Measurements from ENCODE around the gene CASP9. TPM values are rescaled to one million over a fixed set of nuclear protein-coding genes. Genes with fewer than 3 reads are reported as not detected.
"Not testable (repeated sequence)": the region's sequence is repeated elsewhere in the genome, so short reads cannot be mapped to it uniquely, and the experiment has no call there.

The CASP9 gene
- total RNA-seq, 2 experiments from 2014 or later = 6.3 to 6.5 TPM

DNA sequence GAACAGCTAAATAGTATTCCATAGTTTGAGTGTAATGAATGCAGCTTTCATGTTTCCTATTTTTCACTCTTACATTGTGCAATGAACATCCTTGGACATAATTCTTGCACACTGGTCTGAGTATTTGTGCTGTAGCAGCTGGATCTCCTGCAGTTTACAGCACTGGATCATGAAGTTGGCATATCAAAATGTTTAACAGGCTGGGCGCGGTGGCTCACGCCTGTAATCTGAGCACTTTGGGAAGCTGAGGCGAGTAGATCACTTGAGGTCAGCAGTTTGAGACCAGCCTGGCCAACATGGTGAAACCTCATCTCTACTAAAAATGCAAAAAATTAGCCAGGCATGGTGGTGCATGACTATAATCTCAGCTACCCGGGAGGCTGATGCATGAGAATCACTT lies 52.9 kb downstream of the CASP9 start:
- H3K27me3 Mint-ChIP-seq (ENCODE audit: low read depth); H3K9me3 Mint-ChIP-seq; CTCF ChIA-PET; H3K4me1 Mint-ChIP-seq (ENCODE audit: low read depth); H3K36me3 Mint-ChIP-seq (ENCODE audit: low read depth); H3K27ac Mint-ChIP-seq; H3K4me3 Mint-ChIP-seq; intact Hi-C loops (cut with micrococcal nuclease); DNase-seq: not testable (repeated sequence)

DNA sequence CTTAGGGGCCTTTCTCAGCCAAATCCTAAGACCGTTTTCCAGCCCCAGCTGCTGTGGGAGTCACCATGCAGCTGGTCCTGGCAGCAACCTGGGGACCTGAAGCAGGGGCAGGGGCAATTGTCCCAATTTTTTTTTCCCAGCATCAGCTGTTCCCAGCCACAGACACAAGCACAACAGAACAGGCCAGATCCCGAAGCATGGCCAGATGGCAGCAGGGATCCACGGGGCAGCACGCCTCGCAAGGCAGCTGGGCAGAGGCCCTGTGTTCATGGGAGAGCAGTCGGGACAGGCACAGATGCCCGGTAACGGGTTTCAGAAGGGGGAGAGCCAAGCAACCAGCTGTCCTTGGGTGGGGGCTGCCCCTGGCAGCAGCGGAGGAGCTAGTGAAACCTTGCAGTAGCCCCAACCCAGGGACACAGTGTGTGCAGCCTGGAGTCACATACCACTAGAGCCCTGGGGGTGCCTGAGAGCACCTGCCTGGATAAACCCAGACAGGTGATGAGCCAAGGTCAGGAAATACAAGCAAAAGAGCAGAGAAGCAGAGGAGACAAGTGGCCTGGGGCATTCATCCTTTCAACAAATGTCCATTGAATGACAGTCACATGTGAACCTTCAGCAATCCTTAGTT lies 54.1 kb downstream of the CASP9 start:
- H3K4me3 Mint-ChIP-seq; H3K27me3 Mint-ChIP-seq (ENCODE audit: low read depth); intact Hi-C loops (cut with micrococcal nuclease); H3K9me3 Mint-ChIP-seq; H3K27ac Mint-ChIP-seq; DNase-seq; H3K4me1 Mint-ChIP-seq (ENCODE audit: low read depth); H3K36me3 Mint-ChIP-seq (ENCODE audit: low read depth): not testable (repeated sequence)
- CTCF ChIA-PET = interaction anchor here (0.6 kb wide), 1 partner anchor 145 kb away, joined by 3 read pairs; no protein-coding TSS in a partner anchor

DNA sequence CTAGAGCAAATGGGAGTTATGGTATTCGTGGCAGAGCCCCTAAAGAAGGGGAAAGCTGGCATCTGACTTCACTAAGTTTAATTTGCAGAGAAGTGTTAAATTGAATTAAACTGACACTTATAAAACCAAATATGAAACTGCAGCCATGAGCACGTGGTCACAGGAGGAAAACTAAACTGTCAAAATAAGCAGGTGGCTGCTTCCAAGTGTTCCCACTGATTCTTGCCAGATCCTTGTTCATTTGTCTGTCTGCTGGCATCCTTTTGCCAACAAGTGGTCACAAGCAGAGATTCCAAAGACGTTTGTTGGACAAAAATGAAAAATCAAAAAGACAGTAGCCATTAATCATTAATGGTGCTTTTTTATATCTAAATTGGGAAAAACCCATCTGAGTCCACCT lies 54.7 kb downstream of the CASP9 start:
- H3K4me3 Mint-ChIP-seq = no peak overlapping the region
- CTCF ChIA-PET = no interaction called here
- intact Hi-C loops (cut with micrococcal nuclease) = no loop called here
- no peak overlapping the region for H3K27ac Mint-ChIP-seq
- H3K36me3 Mint-ChIP-seq (ENCODE audit: low read depth) = no peaks in the 10 kb centered on the region
- no peaks in the 10 kb centered on the region for H3K27me3 Mint-ChIP-seq (ENCODE audit: low read depth)
- no peak for DNase-seq
- H3K9me3 Mint-ChIP-seq = no peaks in the 10 kb centered on the region
- H3K4me1 Mint-ChIP-seq (ENCODE audit: low read depth) = no peaks in the 10 kb centered on the region

DNA sequence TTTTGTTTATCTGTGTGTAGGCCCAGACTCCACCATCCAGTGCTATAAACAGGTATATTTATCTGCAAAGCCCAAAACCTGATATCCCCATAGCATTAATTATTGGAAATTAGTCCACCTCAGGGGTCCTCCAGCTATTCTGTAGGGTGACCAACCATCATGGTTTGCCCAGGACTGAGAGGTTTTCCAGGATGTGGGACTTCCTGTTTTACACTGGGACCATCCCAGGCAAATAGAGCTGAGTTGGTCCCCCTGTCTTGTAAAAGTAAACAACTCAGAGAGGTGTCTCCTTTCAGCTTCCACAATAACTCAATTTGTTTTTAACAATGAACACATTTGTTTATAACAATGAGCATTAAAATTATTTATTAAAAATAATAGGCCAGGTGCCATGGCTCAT lies 55.9 kb downstream of the CASP9 start:
- Mint-ChIP-seq H3K9me3 (no peaks in the 10 kb centered on the region), H3K27me3 (ENCODE audit: low read depth) (no peaks in the 10 kb centered on the region), H3K36me3 (ENCODE audit: low read depth) (no peaks in the 10 kb centered on the region), H3K4me3 (no peak overlapping the region), H3K4me1 (ENCODE audit: low read depth) (no peaks in the 10 kb centered on the region), H3K27ac (no peak overlapping the region)
- CTCF ChIA-PET = no interaction called here
- intact Hi-C loops (cut with micrococcal nuclease) = no loop called here
- DNase-seq = no peak

DNA sequence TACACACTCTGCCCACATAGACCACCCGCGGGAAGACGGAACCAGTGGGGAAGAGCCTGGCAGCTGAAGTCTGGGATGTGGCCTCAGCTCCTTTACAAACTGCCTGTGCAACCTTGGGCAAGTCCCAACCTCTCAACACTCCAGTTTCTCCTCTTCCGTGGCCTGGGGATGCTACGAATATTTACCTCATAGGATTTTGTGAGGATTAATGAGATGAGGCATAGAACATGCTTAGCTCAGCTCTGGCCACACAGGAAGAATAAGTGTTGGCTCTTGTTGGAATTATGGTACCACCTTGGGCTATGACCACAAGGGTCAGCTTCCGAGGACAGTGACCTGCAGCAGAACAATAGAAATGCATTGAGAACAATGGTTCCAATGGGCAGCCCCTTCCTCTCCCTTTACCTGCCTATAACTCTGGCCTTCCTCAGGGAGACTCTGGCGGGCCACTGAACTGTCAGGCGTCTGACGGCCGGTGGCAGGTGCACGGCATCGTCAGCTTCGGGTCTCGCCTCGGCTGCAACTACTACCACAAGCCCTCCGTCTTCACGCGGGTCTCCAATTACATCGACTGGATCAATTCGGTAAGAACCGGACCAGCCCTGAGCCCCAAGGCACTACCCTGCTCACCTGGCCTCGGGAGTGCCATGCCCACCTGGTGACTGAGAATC lies 56.9 kb downstream of the CASP9 start:
- H3K4me1 Mint-ChIP-seq (ENCODE audit: low read depth); H3K4me3 Mint-ChIP-seq; CTCF ChIA-PET; H3K9me3 Mint-ChIP-seq; H3K27me3 Mint-ChIP-seq (ENCODE audit: low read depth); H3K36me3 Mint-ChIP-seq (ENCODE audit: low read depth); DNase-seq; intact Hi-C loops (cut with micrococcal nuclease); H3K27ac Mint-ChIP-seq: not testable (repeated sequence)

DNA sequence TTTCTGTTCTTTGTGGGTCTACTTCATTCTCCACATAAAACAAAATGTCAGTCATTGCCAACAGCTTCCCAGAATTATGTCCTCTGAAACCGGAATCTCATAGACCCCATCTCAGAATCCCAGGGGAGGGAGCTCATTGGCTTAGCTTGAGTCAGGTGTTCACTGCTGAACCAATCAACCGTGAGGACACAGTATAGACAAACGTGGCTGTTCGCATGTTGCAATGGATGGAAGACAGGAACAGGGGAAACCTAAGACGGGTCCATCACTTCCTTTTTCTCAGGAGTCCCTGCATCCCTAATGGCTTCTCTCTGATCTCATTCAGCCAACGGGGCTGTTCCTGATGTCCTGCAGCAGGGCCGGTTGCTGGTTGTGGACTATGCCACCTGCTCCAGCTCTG lies 58.3 kb downstream of the CASP9 start:
- H3K27me3 Mint-ChIP-seq (ENCODE audit: low read depth) = no peaks in the 10 kb centered on the region
- CTCF ChIA-PET = no interaction called here
- H3K9me3 Mint-ChIP-seq = no peaks in the 10 kb centered on the region
- no peaks in the 10 kb centered on the region for H3K36me3 Mint-ChIP-seq (ENCODE audit: low read depth)
- intact Hi-C loops (cut with micrococcal nuclease) = no loop called here
- H3K4me1 Mint-ChIP-seq (ENCODE audit: low read depth) = no peaks in the 10 kb centered on the region
- no peak overlapping the region for H3K4me3 Mint-ChIP-seq
- no peak for DNase-seq
- no peak overlapping the region for H3K27ac Mint-ChIP-seq

DNA sequence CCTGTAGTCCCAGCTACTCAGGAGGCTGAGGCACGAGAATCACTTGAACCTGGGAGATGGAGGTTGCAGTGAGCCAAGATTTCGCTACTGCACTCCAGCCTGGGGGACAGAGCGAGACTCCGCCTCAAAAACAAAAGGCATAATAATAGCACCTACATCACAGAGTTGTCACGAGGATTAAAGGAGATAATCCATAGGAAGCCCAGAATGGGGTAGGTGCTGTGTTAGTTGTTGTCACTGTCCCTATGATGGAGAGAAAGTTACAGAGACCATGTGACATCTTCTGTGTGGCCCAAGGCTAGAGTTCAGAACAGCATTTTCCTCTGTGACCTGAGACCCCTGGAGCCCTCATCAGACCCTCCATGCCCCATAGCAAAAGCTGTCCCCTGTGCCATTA lies 60.1 kb downstream of the CASP9 start:
- H3K9me3 Mint-ChIP-seq; H3K4me1 Mint-ChIP-seq (ENCODE audit: low read depth); H3K27me3 Mint-ChIP-seq (ENCODE audit: low read depth); H3K4me3 Mint-ChIP-seq; CTCF ChIA-PET; intact Hi-C loops (cut with micrococcal nuclease); H3K27ac Mint-ChIP-seq; DNase-seq; H3K36me3 Mint-ChIP-seq (ENCODE audit: low read depth): not testable (repeated sequence)

DNA sequence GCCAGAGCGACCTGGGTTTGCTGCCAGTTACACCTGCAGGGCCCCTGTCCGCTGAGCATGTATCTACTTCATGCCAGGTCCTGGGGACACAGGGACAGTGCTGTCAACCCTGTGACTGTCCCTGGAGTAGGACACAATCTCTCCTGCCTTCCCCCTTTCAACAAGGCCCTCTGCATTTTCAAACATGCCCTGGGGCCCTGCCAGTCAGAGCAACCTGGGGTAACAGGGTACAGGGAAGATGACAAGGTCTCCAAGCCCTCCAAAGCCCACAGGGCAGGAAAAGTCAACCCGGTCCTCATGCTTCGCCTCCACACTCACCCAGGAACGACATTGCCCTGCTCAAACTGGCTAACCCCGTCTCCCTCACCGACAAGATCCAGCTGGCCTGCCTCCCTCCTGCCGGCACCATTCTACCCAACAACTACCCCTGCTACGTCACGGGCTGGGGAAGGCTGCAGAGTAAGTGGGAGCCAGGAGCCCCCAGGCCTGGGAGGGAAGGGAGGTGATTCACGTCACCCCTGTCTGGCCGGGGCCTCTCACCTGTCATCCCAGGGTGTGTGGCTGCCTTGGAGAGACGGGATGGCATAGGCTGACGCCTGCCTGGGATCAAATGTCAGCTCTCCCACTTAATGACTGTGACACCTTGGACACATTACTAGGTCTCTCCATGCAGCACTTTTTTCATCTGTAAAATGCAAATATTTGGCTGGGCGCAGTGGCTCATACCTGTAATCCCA lies 60.8 kb downstream of the CASP9 start:
- H3K4me1 Mint-ChIP-seq (ENCODE audit: low read depth); H3K27ac Mint-ChIP-seq; DNase-seq; H3K9me3 Mint-ChIP-seq; CTCF ChIA-PET; intact Hi-C loops (cut with micrococcal nuclease); H3K27me3 Mint-ChIP-seq (ENCODE audit: low read depth); H3K36me3 Mint-ChIP-seq (ENCODE audit: low read depth); H3K4me3 Mint-ChIP-seq: not testable (repeated sequence)

DNA sequence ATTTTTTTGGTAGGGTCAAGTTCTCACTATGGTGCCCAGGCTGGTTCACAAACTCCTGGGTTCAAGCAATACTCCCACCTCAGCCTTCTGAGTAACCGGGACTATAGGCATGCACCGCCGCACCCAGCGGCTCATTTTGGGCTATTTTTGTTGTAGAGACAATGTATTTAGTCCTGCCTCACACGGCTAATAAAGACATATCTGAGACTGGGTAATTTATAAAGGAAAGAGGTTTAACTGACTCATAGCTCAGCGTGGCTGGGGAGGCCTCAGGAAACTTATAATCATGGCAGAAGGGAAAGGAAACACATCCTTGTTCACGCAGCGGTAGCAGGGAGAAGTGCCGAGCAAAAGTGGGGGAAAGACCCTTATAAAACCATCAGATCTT lies 63.3 kb downstream of the CASP9 start:
- no peak for DNase-seq
- no peak overlapping the region for H3K4me3 Mint-ChIP-seq
- CTCF ChIA-PET = no interaction called here
- H3K27me3 Mint-ChIP-seq (ENCODE audit: low read depth) = peaks cover 1% of the 10 kb centered on the region
- no peak overlapping the region for H3K27ac Mint-ChIP-seq
- H3K36me3 Mint-ChIP-seq (ENCODE audit: low read depth) = no peaks in the 10 kb centered on the region
- no peaks in the 10 kb centered on the region for H3K4me1 Mint-ChIP-seq (ENCODE audit: low read depth)
- H3K9me3 Mint-ChIP-seq = no peaks in the 10 kb centered on the region
- intact Hi-C loops (cut with micrococcal nuclease) = no loop called here

DNA sequence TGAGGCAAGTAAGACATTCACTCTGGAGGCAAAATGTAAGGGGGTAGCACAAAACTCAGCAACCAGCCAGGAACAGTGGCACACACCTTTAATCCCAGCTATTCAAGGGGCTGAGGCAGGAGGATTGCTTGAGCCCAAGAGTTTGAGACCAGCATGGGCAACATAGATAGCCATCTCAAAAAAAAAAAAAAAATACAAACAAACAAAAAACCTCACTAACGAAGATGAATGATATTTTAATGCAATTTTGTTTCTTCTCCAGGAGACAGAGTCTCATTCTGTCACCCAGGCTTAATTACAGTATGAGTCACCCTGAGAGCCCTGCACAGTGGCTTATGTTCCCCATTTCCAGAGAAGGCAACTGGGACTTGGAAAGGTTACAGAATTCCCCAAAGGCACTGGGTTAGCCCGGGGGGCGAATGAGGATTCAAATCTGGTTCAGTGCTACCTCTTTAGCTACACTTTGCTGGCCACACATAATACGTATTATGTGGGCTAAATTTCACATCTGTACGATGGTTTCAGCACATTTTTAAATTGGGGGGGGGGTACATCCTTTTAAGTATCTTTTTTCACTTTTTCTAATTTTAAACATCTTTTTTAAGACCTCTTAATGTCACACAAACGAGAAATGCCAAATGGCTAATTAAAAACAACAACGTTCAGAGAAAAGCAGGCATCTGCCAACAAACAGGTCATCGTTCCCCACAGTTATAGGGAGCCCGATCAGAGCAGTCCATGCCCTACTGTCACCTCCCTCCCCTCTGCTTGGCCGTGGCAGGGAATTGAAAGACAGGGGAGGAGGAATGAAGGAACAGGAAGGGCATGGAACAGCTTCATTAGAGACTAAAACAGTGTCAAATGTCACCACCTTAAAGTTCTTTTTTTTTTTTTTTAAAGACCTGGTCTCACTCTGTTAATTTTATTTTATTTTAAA lies 64.0 kb downstream of the CASP9 start:
- CTCF ChIA-PET = no interaction called here
- Mint-ChIP-seq H3K27ac (no peak overlapping the region), H3K9me3 (no peaks in the 10 kb centered on the region), H3K4me3 (no peak overlapping the region), H3K4me1 (ENCODE audit: low read depth) (no peaks in the 10 kb centered on the region), H3K36me3 (ENCODE audit: low read depth) (no peaks in the 10 kb centered on the region), H3K27me3 (ENCODE audit: low read depth) (peaks cover 1% of the 10 kb centered on the region)
- intact Hi-C loops (cut with micrococcal nuclease) = no loop called here
- no peak for DNase-seq

DNA sequence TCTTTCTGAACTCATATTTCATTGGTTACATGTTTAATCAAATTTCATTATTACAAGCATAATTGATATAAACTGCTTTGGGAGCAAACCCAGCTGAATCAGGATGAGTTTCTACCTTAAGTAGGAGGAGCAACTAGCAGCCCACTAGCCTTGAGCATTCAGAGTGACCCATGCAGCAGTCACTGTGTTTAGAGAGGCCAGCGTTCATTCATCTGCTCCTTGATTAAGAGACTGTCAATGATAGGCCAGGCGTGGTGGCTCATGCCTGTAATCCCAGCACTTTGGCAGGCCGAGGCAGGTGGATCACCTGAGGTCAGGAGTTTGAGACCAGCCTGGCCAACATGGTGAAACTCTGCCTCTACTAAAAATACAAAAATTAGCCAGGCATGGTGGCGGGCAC lies 65.6 kb downstream of the CASP9 start:
- intact Hi-C loops (cut with micrococcal nuclease); H3K9me3 Mint-ChIP-seq; CTCF ChIA-PET; H3K4me1 Mint-ChIP-seq (ENCODE audit: low read depth); H3K36me3 Mint-ChIP-seq (ENCODE audit: low read depth); DNase-seq; H3K27me3 Mint-ChIP-seq (ENCODE audit: low read depth); H3K27ac Mint-ChIP-seq; H3K4me3 Mint-ChIP-seq: not testable (repeated sequence)

DNA sequence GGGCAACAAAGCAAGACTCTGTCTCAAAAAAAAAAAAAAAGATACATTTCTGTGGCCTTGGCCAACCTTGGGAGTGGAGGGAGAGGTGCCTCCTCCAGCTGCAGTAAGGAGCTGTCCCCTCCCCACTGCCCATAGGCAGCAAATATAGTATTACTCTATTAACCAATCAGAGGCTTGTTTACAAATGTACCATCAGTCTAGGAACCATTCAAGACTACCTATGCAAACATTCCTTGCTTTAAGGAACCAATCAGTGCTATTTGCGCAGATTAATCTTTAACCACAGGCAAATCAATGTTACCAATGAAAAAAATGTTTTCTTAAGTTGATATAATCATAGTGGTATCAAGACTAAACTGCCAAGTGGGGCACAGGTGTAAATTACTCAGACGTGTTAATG lies 66.4 kb downstream of the CASP9 start:
- no peak overlapping the region for H3K27ac Mint-ChIP-seq
- no peaks in the 10 kb centered on the region for H3K9me3 Mint-ChIP-seq
- H3K36me3 Mint-ChIP-seq (ENCODE audit: low read depth) = no peaks in the 10 kb centered on the region
- H3K4me3 Mint-ChIP-seq = no peak overlapping the region
- H3K27me3 Mint-ChIP-seq (ENCODE audit: low read depth) = peaks cover 1% of the 10 kb centered on the region
- no peaks in the 10 kb centered on the region for H3K4me1 Mint-ChIP-seq (ENCODE audit: low read depth)
- no peak for DNase-seq
- CTCF ChIA-PET = no interaction called here
- intact Hi-C loops (cut with micrococcal nuclease) = no loop called here

Data from activated naive CD4-positive, alpha-beta T cell treated with anti-CD3 and anti-CD28 coated beads for 36 hours (primary cell).